ENCODE data around the gene YWHAE.
"Not testable (repeated sequence)": the region's sequence is repeated elsewhere in the genome, so short reads cannot be mapped to it uniquely, and the experiment has no call there.

Gene YWHAE

DNA sequence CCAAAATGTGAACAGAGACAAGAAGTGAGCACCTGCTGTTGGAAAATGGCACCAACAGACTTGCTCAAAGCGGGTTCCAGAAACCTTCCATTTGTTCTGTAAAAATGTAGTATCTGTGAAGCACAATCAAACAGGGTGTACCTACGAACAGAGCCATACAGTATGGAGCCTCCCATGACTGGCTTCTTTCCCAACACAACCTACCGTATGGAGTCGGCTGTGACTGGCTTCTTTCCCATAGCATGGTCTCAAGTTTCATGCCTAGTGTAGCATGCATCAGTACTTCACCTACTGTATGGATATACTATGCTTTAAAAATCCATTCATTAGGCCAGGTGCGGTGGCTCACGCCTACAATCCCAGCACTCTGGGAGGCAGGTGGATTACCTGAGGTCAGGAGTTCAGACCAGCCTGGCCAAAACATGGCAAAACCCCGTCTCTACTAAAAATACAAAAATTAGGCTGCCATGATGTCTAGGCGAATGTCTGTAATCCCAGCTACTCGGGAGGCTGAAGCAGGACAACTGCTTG is 26.2 kb downstream of the YWHAE start:
- no peak for DNase-seq

DNA sequence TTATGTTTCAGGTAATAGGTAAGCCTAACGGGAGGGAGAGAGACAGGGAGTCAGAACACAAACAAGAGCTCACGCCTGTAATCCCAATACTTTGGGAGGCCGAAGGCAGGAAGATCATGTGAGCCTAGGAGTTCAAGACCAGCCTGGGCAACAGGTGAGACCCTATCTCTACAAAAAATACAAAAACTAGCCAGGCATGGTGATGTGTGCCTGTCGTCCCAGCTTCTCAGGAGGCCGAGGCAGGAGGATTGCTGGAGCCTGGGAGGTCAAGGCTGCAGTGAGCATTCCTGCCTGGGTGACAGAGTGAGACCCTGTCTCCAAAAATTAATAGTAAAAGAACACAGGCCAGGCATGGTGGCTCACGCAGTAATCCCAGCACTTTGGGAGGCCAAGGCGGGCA is 27.4 kb downstream of the YWHAE start:
- DNase-seq, result no peak

DNA sequence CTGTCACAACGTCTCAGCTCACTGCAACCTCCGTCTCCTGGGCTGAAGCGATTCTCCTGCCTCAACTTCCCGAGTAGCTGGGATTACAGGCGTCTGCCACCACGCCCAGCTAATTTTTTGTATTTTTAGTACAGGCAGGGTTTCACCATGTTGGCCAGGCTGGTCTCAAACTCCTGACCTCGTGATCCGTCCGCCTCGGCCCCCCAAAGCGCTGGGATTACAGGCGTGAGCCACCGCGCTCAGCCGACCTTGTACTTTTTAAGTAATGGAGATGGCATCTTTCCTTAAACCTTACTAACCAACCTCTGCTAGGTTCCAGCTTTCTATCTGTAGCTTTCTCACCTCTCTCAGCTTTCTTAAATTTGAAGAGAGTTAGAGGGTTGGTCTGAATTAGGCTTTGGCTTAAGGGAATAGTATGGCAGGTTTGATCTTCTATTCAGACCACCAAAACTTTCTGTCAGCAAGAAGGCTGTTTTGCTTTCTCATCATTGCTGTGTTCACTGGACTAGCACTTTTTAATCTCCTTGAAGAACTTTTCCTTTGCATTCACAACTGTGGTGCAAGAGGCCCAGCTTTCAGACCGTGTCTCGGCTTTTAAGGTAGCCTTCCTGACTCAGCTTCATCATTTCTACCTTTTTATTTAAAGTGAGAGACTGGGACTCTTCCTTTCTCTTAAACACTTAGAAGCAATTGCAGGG is 28.0 kb downstream of the YWHAE start:
- DNase-seq, result no peak

DNA sequence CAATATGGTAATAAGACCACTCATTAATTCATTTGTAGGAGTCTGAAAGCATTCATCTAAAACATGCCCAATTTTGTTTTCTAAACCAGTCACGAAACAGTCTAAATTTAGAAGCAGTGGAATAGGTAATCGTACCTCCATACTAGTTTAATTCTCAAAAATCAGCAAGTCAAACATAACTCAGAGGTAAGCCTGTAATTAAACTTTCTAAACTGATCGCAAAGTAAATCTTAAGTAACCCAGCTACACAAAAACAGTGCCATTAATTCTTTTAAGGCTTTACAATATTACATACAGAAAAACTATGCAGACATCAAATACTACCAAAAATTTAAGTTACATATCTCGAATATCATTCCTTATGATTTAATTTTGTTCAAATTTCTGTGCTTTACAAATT is 31.4 kb downstream of the YWHAE start:
- DNase-seq, result no peak

DNA sequence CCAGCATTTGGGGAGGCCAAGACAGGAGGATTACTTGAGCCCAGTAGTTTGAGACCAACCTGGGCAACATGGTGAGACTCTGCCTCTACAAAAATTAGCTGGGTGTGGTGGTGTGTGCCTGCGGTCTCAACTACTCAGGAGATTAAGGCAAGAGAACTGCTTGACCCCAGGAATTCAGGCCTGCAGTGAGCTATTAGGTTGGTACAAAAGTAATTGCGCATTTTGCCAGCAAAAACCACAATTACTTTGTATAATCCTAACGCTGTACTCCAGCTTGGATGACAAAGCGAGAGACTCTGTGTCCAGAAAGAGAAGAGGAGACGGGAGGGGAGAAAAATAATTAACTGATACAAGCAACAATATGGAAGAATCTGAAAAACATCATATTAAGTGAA is 32.7 kb downstream of the YWHAE start:
- no peak for DNase-seq

DNA sequence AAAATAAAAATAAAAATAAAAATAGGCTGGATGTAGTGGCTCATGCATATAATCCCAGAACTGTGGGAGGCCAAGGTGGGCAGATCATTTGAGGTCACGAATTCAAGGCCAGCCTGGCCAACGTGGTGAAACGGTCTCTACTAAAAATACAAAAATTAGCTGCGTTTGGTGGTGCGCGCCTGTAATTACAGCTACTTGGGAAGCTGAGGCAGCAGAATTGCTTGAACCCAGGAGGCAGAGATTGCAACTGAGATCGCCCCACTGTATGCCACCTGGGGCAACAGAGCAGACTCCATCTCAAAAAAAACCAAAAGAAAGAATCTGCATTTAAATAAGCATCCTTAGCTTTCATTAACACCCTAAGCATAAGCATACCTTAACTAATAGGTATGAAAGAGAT is 33.8 kb downstream of the YWHAE start:
- no peak for DNase-seq

DNA sequence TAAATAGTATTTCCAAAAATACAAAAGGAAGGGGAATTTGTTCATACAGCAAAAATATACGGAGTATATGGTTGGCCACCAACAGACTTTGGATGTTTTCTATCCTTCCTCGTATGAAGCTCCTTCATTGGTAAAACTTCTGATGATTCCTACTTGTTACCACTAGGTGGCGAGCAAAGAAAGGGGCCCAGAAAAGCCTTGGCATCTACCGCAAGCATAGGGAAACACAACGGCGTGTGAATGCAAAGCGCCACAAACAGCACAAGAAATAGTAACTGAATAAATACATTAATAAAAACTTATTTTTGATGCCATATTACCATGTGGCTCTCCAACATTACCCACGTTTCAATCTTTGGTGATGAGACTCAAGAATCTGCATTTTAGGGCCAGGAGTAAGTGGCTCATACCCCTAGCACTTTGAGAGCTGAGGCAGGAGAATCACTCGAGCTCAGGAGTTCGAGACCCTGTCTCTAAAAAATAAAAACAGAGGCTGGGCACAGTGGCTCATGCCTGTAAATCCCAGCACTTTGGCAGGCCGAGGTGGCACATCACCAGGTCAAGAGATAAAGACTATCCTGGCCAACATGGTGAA is 34.5 kb downstream of the YWHAE start:
- DNase-seq, result peak; percentile 27

DNA sequence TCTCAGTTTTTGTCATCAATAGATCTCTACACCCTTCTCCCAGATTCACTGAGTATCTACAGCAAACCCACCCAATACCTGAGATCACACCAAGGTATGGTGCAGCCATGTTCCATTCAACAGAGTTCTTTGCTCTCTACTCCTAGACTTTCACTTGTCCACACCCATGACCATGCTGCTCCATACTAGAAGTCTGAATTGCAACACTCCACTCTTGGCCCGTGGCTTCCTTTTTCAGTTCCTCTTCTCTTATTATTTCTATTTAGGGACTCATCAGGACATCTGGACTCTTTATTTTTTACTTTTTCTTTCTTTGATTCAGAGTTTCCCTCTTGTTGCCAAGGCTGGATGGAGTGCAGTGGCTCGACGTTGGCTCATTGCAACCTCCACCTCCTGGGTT is 37.1 kb downstream of the YWHAE start:
- DNase-seq, result no peak

DNA sequence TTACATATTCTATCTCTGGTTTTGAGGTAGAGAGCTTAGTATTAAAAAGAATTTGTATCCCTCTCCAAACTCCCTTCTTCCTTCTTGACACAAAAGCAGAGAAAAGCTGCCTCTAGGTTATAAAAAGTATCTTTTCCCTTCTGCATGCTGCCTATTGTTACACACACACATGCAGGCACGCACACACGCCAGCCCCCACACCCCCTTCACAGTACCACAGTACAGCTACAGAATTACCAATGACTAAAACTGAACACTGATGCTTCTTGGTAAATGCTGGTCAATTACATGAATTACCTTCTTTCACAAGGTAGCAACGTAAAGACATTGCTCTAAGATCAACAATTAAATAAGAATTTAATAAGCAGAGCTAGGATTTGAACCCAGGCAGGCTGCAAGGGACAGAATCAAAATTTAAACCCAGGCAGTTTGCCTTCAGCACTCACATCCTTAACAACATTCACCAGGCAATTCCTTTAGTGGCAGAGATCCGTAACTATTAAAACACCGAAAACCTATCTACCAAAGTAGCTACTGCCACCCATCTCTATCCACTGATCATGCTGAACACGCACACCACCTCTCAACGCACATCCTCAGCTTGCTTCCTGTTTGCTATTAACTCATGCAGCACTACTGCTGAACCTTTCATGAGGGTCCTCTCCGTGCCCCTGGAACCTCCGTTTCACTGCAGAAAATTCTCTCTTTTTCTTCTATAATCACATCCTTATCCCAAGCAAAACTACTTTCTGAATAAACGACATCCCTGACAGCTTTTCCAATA is 37.8 kb downstream of the YWHAE start:
- no peak for DNase-seq

DNA sequence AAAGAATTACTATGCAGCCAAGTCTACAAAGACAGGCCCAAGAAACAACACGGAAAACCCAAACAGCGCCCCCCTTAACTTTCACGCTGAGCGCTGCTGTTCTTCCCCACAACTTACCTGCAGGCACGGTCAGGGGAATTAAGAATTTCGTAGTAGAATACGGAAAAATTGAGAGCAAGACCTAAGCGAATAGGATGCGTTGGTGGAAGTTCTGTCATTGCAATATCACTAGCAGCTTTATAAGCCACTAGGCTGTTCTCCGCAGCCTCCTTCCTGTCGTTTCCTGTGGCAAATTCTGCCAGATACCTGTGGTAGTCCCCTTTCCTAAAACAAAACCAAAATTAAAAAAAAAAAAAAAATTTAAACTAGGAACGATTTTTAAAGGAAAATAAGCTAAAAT is 39.0 kb downstream of the YWHAE start:
- DNase-seq, result no peak

DNA sequence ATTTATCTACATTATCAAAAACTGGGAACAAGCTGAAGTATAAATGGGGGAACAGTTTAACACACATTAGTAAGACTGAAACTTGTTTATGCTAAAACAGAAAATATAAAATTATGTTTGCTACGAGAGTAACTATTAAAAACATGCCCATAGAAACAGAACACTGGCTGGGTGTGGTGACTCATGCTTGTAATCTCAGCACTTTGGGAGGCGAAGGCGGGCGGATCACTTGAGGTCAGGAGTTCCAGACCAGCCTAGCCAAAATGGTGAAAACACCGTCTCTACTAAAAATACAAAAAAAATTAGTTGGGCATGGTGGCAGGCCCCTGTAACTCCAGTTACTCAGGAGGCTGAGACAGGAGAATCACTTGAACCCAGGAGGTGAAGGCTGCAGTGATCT is 39.7 kb downstream of the YWHAE start:
- not testable (repeated sequence) for DNase-seq

DNA sequence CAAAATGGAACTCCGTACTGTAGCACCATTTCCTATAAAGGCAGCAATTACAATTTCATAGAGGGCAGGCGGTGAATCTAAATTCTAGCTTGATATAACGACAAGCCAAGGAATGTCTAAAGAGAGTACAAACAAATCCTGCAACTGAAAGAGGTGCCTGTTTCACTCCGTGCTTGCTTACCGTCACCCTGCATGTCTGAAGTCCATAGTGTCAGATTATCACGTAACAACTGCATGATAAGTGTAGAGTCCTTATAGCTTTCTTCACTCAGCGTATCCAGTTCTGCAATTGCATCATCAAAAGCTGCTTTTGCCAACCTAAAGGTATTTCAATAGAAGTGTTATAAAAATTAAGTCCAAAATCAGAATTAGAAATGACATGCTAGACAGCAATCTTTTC is 46.0 kb downstream of the YWHAE start:
- DNase-seq, result no peak

DNA sequence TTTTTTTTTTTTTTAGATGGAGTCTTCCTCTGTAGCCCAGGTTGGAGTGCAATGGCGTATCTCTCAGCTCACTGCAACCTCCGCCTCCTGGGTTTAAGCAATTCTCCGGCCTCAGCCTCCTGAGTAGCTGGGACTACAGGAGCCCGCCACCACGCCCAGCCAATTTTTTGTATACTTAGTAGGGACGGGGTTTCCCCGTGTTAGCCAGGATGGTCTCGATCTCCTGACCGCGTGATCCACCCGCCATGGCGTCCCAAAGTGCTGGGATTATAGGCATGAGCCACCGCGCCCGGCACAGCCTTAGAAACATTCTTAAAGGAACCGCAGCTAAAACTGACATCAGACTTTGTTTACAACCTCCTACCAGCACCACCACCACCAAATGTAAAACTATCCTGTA is 47.5 kb downstream of the YWHAE start:
- DNase-seq, result not testable (repeated sequence)

DNA sequence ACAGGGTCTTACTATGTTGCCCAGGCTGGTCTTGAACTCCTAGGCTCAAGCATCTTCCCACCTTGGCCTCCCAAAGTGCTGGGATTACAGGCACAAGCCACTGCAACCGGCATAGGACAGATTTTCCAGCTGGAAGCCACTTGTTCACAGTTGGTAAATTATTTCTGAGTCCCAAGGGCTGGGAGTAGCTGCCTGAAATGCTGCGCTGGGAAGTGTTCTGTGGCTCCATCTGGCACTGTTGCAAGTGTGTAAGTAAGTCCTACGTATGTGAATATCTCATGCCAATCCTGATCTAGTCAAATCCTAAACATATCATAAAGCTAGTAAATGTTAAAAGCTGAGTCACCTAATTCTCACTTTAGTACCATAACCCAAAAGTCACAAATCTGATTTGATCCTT is 48.1 kb downstream of the YWHAE start:
- DNase-seq, result no peak

DNA sequence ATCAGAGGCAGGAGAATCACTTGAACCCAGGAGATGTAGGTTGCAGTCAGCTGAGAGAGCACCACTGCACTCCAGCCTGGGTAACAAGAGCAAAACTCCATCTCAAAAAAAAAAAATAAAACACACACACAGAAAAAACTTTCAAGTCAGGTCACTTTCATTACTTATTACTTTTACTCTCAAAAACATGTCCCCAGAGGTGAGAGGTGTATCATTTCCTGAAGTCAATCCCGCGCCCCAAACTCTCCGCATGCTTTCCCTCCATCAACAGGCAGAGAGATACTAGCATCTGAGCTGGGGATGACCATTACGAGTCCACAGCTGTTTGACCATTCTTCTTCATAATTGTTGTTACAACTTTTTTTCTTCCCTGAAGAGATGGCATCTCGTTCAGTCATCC is 48.7 kb downstream of the YWHAE start:
- no peak for DNase-seq

DNA sequence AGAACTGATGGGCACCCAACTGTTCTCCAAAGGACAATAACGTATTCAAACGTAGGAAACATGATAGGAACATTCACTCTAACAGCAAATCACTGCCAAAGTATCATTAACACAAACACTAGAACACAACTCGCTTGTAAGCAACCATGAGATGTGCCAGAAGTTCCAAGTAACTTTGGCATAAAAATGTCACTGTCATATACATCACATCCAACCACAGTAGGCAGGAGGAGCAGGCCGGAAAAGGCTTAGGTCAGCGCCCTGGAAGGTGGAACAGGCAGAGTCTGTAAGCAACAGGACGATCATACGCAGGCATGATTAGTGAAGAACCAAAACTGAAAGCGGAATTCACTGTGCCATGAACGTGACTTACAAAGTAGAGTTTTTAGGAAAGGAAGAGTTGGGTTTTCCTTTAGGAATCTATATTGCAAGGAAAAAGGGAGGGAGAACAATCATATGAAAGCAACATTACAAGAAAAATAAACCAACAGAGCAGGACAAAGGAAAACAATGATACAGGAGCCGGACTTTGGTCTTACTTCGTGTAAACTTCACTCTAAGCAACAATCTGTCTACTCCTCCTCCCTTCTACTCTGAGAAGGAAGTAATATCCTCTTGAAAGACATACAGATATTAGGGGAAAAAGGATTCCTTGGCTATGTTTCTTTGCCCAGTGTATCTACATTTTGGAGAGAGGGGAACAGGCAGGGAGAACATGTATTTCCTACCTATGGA is 52.3 kb downstream of the YWHAE start:
- peak; percentile 18 for DNase-seq

DNA sequence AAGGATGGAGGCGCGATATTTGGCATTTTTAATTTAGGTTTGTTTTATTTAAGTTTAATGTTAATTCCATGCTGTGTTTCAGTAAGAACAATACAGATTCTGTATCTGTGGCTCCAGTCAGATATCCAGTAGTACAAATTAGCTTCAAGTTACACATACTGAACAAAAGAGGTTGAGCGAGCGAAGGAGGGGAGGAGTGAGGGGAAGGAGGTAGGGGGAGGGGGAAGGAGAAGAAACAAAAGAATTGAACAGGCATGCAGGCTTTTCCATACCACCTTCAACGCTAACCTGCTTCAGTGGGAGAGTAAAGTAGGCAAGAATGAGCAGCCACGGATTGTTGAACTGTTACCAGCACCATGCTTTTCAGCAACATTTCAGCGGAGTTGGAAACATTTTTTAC is 55.5 kb downstream of the YWHAE start:
- DNase-seq, result no peak

DNA sequence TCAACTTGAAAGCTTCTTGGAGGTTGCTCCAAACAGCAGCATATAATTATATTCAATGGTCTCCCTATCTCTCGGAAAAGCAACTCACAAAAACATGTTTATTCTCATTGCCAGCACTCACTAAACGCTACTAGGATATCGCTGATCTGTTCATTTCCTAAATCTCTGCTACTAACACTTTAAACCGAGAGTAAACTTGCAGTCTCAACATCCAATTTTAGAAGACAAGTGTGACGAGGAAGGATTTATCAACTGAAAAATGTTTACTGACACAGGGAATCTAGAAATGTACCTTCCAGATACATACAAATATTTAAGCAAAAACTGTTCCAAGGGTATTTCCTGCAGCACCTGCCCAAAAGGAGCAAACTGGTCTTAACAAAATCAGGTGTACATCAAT is 56.5 kb downstream of the YWHAE start:
- no peak for DNase-seq

DNA sequence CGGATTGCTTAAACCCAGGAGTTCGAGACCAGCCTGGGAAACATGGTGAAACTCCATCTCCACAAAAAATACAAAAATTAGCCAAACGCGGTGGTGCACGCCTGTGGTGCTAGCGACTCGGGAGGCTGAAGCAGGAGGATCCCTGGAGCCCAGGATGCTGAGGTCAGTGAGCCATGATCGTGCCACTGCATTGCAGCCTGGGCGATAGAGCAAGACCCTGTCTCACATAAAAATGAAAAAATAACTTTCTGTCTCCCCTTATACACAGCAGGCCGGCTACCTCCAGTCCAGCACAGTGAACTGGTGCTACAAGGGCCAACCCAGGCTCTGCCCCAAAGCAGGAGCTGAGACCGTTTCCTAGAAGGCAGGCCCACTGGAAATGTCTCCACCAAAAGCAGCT is 59.7 kb downstream of the YWHAE start:
- DNase-seq, result no peak

DNA sequence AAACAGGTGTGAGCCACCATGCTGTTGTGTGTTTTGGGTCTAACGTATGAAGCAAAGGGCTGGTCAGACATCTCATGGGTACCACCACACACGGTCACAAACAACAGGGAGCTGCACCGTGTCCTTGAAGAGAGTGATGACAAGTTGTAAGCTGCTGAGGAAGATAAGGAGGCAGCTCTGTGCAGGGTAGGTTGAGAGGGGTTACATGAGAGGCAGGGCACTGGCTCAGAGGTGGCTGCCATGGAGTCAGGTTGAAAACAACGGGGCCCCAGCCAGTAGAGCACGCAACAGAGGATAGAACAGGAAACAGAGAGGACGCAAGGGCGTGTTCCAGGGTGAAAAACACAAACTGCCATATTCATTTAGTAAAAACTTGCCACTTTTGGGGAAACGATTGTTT is 68.3 kb downstream of the YWHAE start:
- DNase-seq, result no peak

DNA sequence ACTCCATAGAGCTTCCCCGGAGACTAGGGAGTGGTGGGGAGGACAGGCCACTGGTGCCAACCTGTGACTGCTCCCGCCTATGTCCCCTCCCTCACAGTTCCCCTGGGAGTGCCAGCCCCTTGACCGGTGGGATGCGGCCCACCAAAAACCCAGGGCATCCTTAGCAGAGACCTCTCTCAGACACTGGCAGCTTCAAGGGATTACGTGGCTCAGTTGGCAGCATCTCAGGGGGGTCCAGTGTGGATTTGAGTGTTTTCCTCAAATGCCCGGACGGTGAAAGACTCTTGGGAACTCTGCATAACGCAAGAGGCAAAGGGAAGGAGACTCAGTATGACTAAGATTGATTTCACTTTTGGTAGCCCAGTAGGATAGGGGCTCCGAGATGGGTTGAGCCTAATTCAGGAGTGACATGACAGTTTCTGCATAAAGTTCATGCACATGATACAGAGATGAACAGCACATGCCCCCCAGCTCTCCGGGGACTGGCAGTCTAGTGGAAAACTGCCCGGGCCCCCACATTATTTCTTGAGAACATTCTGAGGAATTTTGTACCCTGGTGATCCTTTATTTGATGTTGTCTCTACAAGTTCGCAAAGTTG is 70.2 kb downstream of the YWHAE start:
- DNase-seq, result no peak

DNA sequence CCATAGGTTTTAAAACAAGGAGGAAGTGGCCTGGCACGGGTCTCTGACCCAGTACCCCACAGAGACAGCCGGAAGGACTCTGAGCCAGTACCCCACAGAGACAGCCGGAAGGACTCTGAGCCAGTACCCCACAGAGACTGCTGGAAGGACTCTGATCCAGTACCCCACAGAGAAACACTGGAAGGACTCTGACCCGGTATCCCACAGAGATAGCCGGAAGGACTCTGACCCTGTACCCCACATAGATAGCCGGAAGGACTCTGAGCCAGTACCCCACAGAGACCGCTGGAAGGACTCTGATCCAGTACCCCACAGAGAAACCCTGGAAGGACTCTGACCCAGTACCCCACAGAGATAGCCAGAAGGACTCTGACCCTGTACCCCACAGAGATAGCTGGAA is 71.6 kb downstream of the YWHAE start:
- no peak for DNase-seq

DNA sequence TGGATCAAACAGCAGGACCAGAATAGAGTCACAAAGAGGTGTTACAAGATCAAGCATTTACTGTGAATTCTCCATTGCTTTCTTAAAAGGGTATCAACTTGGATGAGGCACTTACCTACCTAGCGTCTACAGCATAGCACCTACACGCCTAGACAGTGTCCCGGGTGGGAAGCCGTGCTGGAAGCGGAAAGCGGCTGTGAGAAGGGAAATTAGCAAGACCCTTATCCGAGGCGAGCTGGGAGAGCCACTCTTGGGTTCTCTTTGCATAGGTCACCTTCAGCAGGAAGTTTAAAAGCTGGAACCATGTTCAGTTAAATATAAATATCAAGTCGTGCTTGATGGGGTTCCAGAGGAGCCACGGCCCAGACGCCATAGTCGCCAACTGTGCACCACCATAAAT is 74.3 kb downstream of the YWHAE start:
- DNase-seq, result no peak

All from activated effector memory CD4-positive, alpha-beta T cell treated with Interleukin-2 at 50 U/mL for 16 hours (primary cell).